Cardiac muscle cell (in vitro differentiated cells and primary cell): Measurements from ENCODE around the gene CHTF8. TPM values are rescaled to one million over a fixed set of nuclear protein-coding genes. Genes with fewer than 3 reads are reported as not detected.
"Not testable (repeated sequence)": the region's sequence is repeated elsewhere in the genome, so short reads cannot be mapped to it uniquely, and the experiment has no call there.

Experiments
- DNase-seq, 2 donors: peaks; one replicate each; pipeline versions ENCODE4 v3.0.0 to v3.0.0-alpha.2; 2010 to 2017; ENCODE audit warnings: low read depth in 1 of 2, low spot score in 1 of 2
- H3K27ac ChIP-seq: fragments of 200-600 bp; sonication (generic); 2 replicates; pipeline ENCODE4 v1.5.1; 2016
- H3K27me3 ChIP-seq: fragments of 200-600 bp; sonication (generic); 2 replicates; pipeline ENCODE4 v1.6.0; 2016; ENCODE audit warnings: control low read depth
- H3K36me3 ChIP-seq: fragments of 200-600 bp; sonication (generic); 2 replicates; pipeline ENCODE4 v1.5.1; 2016; ENCODE audit warnings: control low read depth
- H3K4me1 ChIP-seq: fragments of 200-600 bp; sonication (generic); 2 replicates; pipeline ENCODE4 v1.8.1; 2017; ENCODE audit warnings: low read depth, mild to moderate bottlenecking, mixed run types
- H3K4me3 ChIP-seq: fragments of 200-600 bp; sonication (generic); 2 replicates; pipeline ENCODE4 v1.5.1; 2016; ENCODE audit warnings: mild to moderate bottlenecking
- H3K9me3 ChIP-seq: fragments of 200-600 bp; sonication (generic); 2 replicates; pipeline ENCODE4 v1.5.1; 2017; ENCODE audit warnings: low read depth, mild to moderate bottlenecking, control low read depth
- polyA plus RNA-seq: library from polyadenylated mRNA; unstranded; fragments of >200 nt; fragmentation: Nextera tagmentation; extraction: Ambion mirVana; gene quantifications from 2 replicates; pipeline ENCODE4 v1.2.1, GENCODE V29; 2016
- total RNA-seq: library from RNA; depleted of rRNA; stranded (reverse); fragments of >200 nt; gene quantifications from 2 replicates; pipeline ENCODE4 v1.2.3, GENCODE V29; 2016
- TF ChIP-seq, protein P1 (sequence below): IDR thresholded peaks from 2 replicates; pipeline ENCODE4 v1.5.1; 2012; ENCODE audit warnings: low read depth, mild to moderate bottlenecking, low read length

CHTF8 gene
- total and polyA plus RNA-seq, 2 experiments from 2014 or later: 74.8 to 132 TPM

DNA sequence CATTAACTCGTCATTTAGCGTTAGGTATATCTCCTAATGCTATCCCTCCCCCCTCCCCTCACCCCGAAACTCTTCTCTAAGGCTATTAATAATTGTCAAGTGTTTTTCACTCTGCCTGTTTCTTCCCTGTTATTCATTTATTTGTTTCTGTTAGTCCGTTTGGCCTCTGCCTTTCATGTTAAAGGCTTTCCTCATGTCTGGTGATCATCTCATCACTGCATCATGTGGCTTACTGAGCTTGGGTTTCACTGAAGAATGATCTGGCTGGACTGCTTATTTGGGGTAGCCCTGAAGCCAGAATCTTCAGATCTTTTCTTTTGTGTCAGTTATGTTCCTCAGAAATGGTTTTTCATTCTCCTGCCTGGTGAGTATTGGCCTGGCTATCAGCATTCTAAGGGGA lies 9.5 kb upstream of the CHTF8 start:
- DNase-seq: no peak
- TF ChIP-seq, protein P1, sequence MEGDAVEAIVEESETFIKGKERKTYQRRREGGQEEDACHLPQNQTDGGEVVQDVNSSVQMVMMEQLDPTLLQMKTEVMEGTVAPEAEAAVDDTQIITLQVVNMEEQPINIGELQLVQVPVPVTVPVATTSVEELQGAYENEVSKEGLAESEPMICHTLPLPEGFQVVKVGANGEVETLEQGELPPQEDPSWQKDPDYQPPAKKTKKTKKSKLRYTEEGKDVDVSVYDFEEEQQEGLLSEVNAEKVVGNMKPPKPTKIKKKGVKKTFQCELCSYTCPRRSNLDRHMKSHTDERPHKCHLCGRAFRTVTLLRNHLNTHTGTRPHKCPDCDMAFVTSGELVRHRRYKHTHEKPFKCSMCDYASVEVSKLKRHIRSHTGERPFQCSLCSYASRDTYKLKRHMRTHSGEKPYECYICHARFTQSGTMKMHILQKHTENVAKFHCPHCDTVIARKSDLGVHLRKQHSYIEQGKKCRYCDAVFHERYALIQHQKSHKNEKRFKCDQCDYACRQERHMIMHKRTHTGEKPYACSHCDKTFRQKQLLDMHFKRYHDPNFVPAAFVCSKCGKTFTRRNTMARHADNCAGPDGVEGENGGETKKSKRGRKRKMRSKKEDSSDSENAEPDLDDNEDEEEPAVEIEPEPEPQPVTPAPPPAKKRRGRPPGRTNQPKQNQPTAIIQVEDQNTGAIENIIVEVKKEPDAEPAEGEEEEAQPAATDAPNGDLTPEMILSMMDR: no peak
- Histone ChIP-seq H3K27me3 (no peaks in the 10 kb centered on the region), H3K4me1 (no peaks in the 10 kb centered on the region), H3K4me3 (no peak overlapping the region), H3K27ac (no peak overlapping the region), H3K36me3 (peaks cover 54% of the 10 kb centered on the region), H3K9me3 (no peaks in the 10 kb centered on the region)

DNA sequence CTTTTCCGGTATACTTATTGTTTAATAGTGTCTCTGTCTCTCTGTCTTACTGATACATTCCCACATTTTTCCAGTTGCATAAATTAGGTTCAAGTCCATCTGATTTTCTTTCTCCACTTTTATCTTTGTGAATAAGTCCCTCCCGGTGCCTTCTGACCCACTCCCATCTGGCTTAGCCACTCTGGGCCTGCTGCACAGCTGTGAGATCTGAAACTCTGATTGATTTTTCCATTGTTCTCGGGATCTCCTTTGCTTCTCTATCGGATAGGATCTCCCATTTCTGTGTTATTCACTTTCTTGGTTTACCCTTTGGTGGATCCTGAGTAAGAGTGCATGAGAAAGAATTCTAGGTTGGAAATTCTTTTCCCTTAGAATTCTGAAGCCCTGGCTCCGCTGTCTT lies 8.6 kb upstream of the CHTF8 start:
- H3K27me3 ChIP-seq: no peaks in the 10 kb centered on the region
- DNase-seq: no peak

DNA sequence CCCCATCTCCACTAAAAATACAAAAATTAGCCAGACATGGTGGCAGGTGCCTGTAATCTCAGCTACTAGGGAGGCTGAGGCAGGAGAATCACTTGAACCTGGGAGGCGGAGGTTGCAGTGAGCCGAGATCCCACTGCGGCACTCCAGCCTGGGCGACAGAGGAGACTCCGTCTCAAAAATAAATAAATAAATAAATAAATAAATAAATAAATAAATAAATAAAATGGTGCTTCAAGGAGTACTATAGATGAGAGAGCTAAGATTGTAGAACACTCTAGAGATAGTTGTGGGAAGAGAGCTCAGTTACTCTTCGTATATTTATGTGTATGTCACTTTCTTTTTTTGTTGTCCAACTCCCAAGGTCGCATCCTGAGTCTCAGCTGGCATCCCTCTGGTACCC lies 7.1 kb upstream of the CHTF8 start:
- not testable (repeated sequence) for H3K4me3 ChIP-seq, H3K4me1 ChIP-seq, H3K27me3 ChIP-seq, H3K9me3 ChIP-seq, H3K27ac ChIP-seq, DNase-seq
- peaks cover 43% of the 10 kb centered on the region for H3K36me3 ChIP-seq

More for the DNA sequence above, 8.6 kb upstream of the CHTF8 start:
- H3K4me3 ChIP-seq: no peak overlapping the region
- H3K4me1 ChIP-seq: no peaks in the 10 kb centered on the region
- TF ChIP-seq, protein P1: no peak
- peaks cover 54% of the 10 kb centered on the region for H3K36me3 ChIP-seq
- H3K9me3 ChIP-seq: no peaks in the 10 kb centered on the region
- H3K27ac ChIP-seq: no peak overlapping the region

DNA sequence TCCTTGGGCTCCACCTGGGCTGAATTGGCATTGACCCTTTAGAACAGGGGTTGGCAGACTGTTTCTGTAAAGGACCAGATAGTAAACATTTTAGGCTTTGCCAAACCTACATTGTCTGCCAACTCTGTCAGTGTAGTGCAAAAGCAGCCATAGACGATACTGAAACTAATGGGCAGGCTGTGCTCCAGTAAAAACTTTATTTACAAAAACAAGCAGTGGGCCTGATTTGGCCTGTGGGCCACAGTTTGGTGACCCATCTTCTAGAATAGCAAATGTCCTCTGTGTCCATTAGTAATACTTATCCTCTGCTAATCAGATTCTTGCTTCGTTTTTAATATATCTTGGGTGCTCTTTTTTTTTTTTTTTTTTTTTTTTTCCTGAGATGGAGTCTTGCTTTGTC lies 6.2 kb upstream of the CHTF8 start:
- TF ChIP-seq, protein P1: no peak
- H3K36me3 ChIP-seq: peaks cover 37% of the 10 kb centered on the region

DNA sequence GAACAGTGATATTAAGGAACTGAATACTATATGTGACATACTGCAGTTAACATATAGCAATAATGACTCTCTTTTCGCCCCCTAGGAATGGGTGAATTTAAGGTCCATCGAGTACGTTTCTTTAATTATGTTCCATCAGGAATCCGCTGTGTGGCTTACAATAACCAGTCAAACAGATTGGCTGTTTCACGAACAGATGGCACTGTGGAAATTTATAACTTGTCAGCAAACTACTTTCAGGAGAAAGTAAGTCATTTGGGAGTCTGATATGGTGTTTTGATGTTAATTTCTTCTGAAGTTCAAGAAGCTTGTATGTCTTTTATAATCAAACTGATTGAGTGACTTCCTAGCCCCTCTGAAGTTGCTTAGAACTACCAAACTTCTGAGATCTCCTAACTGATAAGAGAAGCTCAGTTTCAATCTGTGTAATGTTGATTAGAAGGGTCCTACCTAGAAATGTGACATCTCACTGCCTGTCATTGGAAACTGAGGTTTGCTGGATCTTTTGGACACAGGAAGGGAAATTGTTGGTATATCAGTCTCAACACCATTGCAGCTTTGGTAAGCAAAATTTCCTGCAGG lies 1.1 kb upstream of the CHTF8 start:
- peak overlapping the region; percentile 99 for H3K27ac ChIP-seq
- H3K9me3 ChIP-seq: no peaks in the 10 kb centered on the region
- peaks cover 10% of the 10 kb centered on the region for H3K36me3 ChIP-seq
- TF ChIP-seq, protein P1: no peak
- H3K4me3 ChIP-seq: peak overlapping the region; percentile 95
- DNase-seq: no peak
- H3K27me3 ChIP-seq: no peaks in the 10 kb centered on the region
- peaks cover 12% of the 10 kb centered on the region for H3K4me1 ChIP-seq

More for the DNA sequence above, 6.2 kb upstream of the CHTF8 start:
- DNase-seq: no peak
- no peaks in the 10 kb centered on the region for H3K27me3 ChIP-seq
- H3K4me1 ChIP-seq: no peaks in the 10 kb centered on the region
- H3K4me3 ChIP-seq: no peak overlapping the region
- no peaks in the 10 kb centered on the region for H3K9me3 ChIP-seq
- H3K27ac ChIP-seq: no peak overlapping the region

DNA sequence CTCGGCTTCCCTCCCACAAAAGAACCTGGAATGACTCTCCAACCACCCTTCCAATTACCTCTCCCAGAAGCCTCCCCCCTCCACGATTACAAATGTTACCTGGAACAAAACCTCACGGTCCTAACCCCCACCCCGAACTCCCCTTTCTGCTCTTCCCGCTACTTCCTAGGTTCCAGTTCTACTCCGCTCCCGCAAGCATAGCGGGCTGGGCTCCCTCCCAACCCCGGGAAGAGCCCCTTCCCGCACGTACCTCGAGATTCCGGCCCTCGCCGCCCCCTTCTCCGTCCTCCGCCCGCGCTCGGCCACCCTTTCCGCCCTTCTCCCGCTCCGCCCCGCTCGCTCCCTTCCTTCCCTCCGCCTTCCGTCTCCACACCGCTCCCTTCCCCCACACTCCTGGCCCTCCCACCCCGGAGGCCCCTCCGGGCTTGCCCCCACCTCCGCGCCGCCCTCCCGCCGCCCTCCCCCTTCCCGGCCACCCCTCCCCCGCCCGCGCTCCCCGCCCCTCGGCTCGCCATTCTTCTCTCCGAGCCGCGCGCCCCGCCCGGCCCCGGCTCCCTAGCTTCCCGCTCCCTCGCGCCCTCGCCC lies 457 bp downstream of the CHTF8 start:
- peak overlapping the region; percentile 95 for H3K4me3 ChIP-seq
- H3K27me3 ChIP-seq: no peaks in the 10 kb centered on the region
- TF ChIP-seq, protein P1: no peak
- peaks cover 4% of the 10 kb centered on the region for H3K36me3 ChIP-seq
- DNase-seq: peak; percentile 89 to 90
- peak overlapping the region; percentile 99 for H3K27ac ChIP-seq
- H3K9me3 ChIP-seq: no peaks in the 10 kb centered on the region
- peaks cover 12% of the 10 kb centered on the region for H3K4me1 ChIP-seq
